ENCODE results near the gene P2RX5. TPM values are rescaled to one million over a fixed set of nuclear protein-coding genes. Genes with fewer than 3 reads are reported as not detected.

The P2RX5 gene
- total RNA-seq, 1 experiment from 2014 or later = 11.6 TPM

GRCh38 chr17:3636908-3637373, 59.0 kb downstream of the P2RX5 start:
- TF ChIP-seq, protein P1, sequence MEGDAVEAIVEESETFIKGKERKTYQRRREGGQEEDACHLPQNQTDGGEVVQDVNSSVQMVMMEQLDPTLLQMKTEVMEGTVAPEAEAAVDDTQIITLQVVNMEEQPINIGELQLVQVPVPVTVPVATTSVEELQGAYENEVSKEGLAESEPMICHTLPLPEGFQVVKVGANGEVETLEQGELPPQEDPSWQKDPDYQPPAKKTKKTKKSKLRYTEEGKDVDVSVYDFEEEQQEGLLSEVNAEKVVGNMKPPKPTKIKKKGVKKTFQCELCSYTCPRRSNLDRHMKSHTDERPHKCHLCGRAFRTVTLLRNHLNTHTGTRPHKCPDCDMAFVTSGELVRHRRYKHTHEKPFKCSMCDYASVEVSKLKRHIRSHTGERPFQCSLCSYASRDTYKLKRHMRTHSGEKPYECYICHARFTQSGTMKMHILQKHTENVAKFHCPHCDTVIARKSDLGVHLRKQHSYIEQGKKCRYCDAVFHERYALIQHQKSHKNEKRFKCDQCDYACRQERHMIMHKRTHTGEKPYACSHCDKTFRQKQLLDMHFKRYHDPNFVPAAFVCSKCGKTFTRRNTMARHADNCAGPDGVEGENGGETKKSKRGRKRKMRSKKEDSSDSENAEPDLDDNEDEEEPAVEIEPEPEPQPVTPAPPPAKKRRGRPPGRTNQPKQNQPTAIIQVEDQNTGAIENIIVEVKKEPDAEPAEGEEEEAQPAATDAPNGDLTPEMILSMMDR (IDR thresholded peaks at IDR 0.05; ENCODE audit: unreplicated experiment) = no peak
- no peaks in the 10 kb centered on the region for H3K4me1 Mint-ChIP-seq (ENCODE audit: low read depth, unreplicated experiment)
- peak overlapping the region; percentile 89 for H3K4me3 Mint-ChIP-seq (ENCODE audit: low read depth, unreplicated experiment)
- no peaks in the 10 kb centered on the region for H3K9me3 Mint-ChIP-seq (ENCODE audit: low read depth, unreplicated experiment)
- peaks cover 34% of the 10 kb centered on the region for H3K36me3 Mint-ChIP-seq (ENCODE audit: insufficient read depth, unreplicated experiment)
- no peak for DNase-seq
- CTCF ChIA-PET = interaction anchor here (0.6 to 1.1 kb wide), 2 partner anchors 588 to 593 kb away, joined by 4 read pairs; no protein-coding TSS in a partner anchor
- no TSS peak for BruUV-seq (replicated peaks)
- no peaks in the 10 kb centered on the region for H3K27me3 Mint-ChIP-seq (ENCODE audit: unreplicated experiment)
- intact Hi-C loops (cut with micrococcal nuclease; ENCODE audit: unreplicated experiment) = no loop called here
- H3K27ac Mint-ChIP-seq (ENCODE audit: unreplicated experiment) = peak overlapping the region; percentile 97

DNA sequence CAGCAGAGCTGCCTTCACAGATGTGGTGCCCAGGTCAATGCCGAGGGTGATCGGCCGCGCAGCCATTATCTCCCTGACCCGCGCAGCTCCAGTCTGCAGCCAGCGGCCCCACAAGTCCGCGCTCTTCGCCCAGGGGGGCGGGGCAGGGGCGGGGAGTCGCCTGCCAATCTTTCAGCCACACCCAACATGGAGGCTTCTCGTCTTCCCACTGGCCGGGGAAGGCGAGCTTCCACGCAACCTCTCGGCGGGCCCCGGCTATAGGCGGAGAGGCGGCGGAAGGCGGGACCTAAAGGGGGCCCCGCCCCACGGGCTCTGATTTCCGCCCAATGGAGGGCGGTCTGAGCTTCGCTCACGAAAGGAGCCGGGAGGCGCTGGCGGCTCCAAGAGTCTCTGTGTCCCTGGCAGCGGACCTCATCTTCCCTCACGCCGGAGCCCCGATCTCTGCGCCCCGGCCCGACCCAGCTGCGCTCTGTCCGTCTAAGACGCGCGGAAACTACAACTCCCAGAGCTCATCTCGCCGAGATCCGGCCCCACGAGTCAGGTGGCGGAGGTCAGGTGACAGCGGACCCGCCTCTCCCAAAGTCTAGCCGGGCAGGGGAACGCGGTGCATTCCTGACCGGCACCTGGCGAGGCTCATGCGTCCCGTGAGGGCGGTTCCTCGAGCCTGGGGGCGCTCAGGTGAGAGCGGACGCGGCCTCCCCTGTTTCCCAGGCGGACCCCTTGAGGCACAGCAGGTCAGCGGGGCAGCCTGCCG, 59.6 kb downstream of the P2RX5 start, which contains the start of the genes CTNS and SHPK:
CTNS (plus strand) TSS at position 607 of the 754 bp plus-strand sequence. CDS start 3,447 bp downstream, outside the sequence.
SHPK (minus strand) TSS at position 97 of the 754 bp plus-strand sequence; CDS start at position 66, 31 bp downstream.
- no peaks in the 10 kb centered on the region for H3K4me1 Mint-ChIP-seq (ENCODE audit: low read depth, unreplicated experiment)
- H3K36me3 Mint-ChIP-seq (ENCODE audit: insufficient read depth, unreplicated experiment) = peaks cover 34% of the 10 kb centered on the region
- H3K27me3 Mint-ChIP-seq (ENCODE audit: unreplicated experiment) = no peaks in the 10 kb centered on the region
- TF ChIP-seq, protein P1 (IDR thresholded peaks at IDR 0.05; ENCODE audit: unreplicated experiment) = no peak
- no TSS peak for BruUV-seq (replicated peaks)
- peak within 1 kb of the TSS; percentile 97 for H3K27ac Mint-ChIP-seq (ENCODE audit: unreplicated experiment)
- DNase-seq = peak; percentile 94
- CTCF ChIA-PET = interaction anchor here (0.6 to 1.1 kb wide), 3 partner anchors 38 to 593 kb away, joined by 3 to 4 read pairs (median 4); no protein-coding TSS in a partner anchor
- intact Hi-C loops (cut with micrococcal nuclease; ENCODE audit: unreplicated experiment) = no loop called here
- H3K4me3 Mint-ChIP-seq (ENCODE audit: low read depth, unreplicated experiment) = peak within 1 kb of the TSS; percentile 89
- H3K9me3 Mint-ChIP-seq (ENCODE audit: low read depth, unreplicated experiment) = no peaks in the 10 kb centered on the region

DNA sequence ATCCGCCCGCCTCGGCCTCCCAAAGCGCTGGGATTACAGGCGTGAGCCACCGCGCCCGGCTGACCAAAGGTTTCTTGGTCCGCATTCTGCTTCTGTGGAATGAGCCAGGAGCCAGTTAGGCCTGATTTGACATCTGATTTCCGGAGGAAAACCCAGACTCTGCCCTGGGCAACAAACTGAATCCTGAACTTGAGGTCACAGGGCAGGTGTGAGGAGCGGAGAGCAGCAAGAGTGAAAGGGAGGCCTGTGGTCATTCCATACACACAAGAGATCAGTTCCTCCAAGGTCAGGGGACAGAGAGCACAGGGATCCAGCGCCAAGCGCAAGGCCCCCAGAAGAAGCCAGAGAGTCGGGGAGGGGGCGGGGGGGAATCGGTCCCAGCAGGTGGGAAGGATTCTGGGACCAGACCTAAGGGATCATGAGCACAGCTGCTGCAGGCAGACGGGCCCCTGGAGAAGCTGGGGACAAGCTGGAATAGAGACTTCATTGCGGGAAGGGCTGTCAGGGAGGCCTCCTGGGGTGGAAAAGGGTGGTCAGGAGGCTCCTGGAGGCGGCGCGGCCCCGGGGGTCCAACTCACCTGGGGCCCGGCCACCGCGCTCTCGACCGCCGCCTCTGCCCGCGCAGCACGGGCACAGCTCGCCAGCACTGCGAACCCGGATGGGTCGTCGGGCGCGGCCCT, 60.3 kb downstream of the P2RX5 start:
- Mint-ChIP-seq H3K36me3 (ENCODE audit: insufficient read depth, unreplicated experiment) (peaks cover 34% of the 10 kb centered on the region), H3K4me1 (ENCODE audit: low read depth, unreplicated experiment) (no peaks in the 10 kb centered on the region), H3K4me3 (ENCODE audit: low read depth, unreplicated experiment) (peak overlapping the region; percentile 89), H3K27me3 (ENCODE audit: unreplicated experiment) (no peaks in the 10 kb centered on the region), H3K27ac (ENCODE audit: unreplicated experiment) (peak overlapping the region; percentile 60), H3K9me3 (ENCODE audit: low read depth, unreplicated experiment) (no peaks in the 10 kb centered on the region)
- TF ChIP-seq, protein P1 (IDR thresholded peaks at IDR 0.05; ENCODE audit: unreplicated experiment) = no peak
- CTCF ChIA-PET = interaction anchor here (0.6 to 1.1 kb wide), 2 partner anchors 38 to 587 kb away, joined by 3 to 4 read pairs; no protein-coding TSS in a partner anchor
- intact Hi-C loops (cut with micrococcal nuclease; ENCODE audit: unreplicated experiment) = no loop called here
- BruUV-seq (replicated peaks) = TSS peak; percentile 28
- peak; percentile 3 for DNase-seq

DNA sequence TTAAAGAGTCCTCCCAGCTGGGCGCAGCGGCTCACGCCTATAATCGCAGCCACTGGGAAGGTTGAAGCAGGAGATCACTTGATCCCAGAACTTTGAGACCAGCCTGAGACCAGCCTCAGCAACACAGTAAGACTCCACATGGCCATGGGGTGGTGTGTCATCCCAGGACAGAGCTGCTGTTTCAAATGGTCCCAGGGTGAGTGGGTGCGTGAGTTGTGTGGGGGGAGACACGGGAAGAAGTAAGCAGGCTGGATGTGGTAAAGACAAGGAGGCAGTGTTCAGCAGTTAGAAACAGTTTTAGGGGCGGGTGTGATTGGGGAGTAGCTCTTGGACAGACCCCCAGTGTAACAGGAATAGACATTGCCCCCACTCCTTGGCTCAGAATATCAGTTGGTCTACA, 63.7 kb downstream of the P2RX5 start:
- TF ChIP-seq, protein P1 (IDR thresholded peaks at IDR 0.05; ENCODE audit: unreplicated experiment) = no peak
- Mint-ChIP-seq H3K36me3 (ENCODE audit: insufficient read depth, unreplicated experiment) (peaks cover 29% of the 10 kb centered on the region), H3K4me3 (ENCODE audit: low read depth, unreplicated experiment) (no peak overlapping the region), H3K27me3 (ENCODE audit: unreplicated experiment) (no peaks in the 10 kb centered on the region), H3K9me3 (ENCODE audit: low read depth, unreplicated experiment) (no peaks in the 10 kb centered on the region), H3K27ac (ENCODE audit: unreplicated experiment) (no peak overlapping the region), H3K4me1 (ENCODE audit: low read depth, unreplicated experiment) (no peaks in the 10 kb centered on the region)
- intact Hi-C loops (cut with micrococcal nuclease; ENCODE audit: unreplicated experiment) = no loop called here
- no peak for DNase-seq
- CTCF ChIA-PET = interaction anchor here (0.6 to 0.7 kb wide), 2 partner anchors 24 to 252 kb away, joined by 3 to 5 read pairs; no protein-coding TSS in a partner anchor
- BruUV-seq (replicated peaks) = no TSS peak
